GM18505 (cell line): ENCODE measurements around the gene USP3.
"Not testable (repeated sequence)": the region's sequence is repeated elsewhere in the genome, so short reads cannot be mapped to it uniquely, and the experiment has no call there.

Source experiments
- ATAC-seq: cut with Tn5 transposase; IDR thresholded peaks from one replicate; pipeline ENCODE4 v1.9.1; 2021; ENCODE audit not compliant: unreplicated experiment
- POLR2A ChIP-seq: IDR thresholded peaks from 4 replicates; pipeline ENCODE4 v1.6.1; 2011; ENCODE audit warnings: borderline replicate concordance; ENCODE audit not compliant: insufficient read depth, insufficient read length; ENCODE audit errors: extremely low read depth

Gene USP3

GRCh38 chr15:63483521-63484371, 20.6 kb upstream of the USP3 start:
- no peak for TF ChIP-seq POLR2A
- ATAC-seq: no peak

GRCh38 chr15:63484433-63485186, 19.8 kb upstream of the USP3 start:
- no peak for ATAC-seq
- no peak for TF ChIP-seq POLR2A

- peak; percentile 45 for ATAC-seq
Measured at GRCh38 chr15:63487076-63487757, 17.2 kb upstream of the USP3 start.

GRCh38 chr15:63487758-63488397, 16.5 kb upstream of the USP3 start:
- ATAC-seq: not testable (repeated sequence)

More at GRCh38 chr15:63487076-63487757, 17.2 kb upstream of the USP3 start:
- peak; percentile 24 for TF ChIP-seq POLR2A

- ATAC-seq: no peak
- TF ChIP-seq POLR2A: no peak
Measured at GRCh38 chr15:63488398-63488960, 15.9 kb upstream of the USP3 start.

- ATAC-seq: no peak
- TF ChIP-seq POLR2A: no peak
Measured at GRCh38 chr15:63489352-63489751, 15.0 kb upstream of the USP3 start.

GRCh38 chr15:63490345-63491034, 13.9 kb upstream of the USP3 start:
- no peak for ATAC-seq
- TF ChIP-seq POLR2A: no peak

- no peak for ATAC-seq
- TF ChIP-seq POLR2A: no peak
Measured at GRCh38 chr15:63491116-63491827, 13.1 kb upstream of the USP3 start.

- ATAC-seq: no peak
- no peak for TF ChIP-seq POLR2A
Measured at GRCh38 chr15:63491979-63492378, 12.4 kb upstream of the USP3 start.

- ATAC-seq: no peak
- TF ChIP-seq POLR2A: no peak
Measured at GRCh38 chr15:63492541-63493077, 11.8 kb upstream of the USP3 start.

GRCh38 chr15:63493436-63493835, 11.0 kb upstream of the USP3 start:
- ATAC-seq: no peak
- TF ChIP-seq POLR2A: no peak

- TF ChIP-seq POLR2A: no peak
- ATAC-seq: no peak
Measured at GRCh38 chr15:63494408-63494807, 10.0 kb upstream of the USP3 start.

GRCh38 chr15:63495343-63495742, 9.1 kb upstream of the USP3 start:
- TF ChIP-seq POLR2A: no peak
- no peak for ATAC-seq
